ENCODE data around the gene IDS. TPM values are rescaled to one million over a fixed set of nuclear protein-coding genes. Genes with fewer than 3 reads are reported as not detected.

Gene IDS
- total and polyA plus RNA-seq, 2 of the 8 experiments (the other 6 are each of a cell fraction or from before 2014, with no cell fraction given), result 19.9 to 20.7 TPM

- TF ChIP-seq SIRT6 (IDR thresholded peaks at IDR 0.05; ENCODE audit: low read length) (no peak), KDM1A (IDR thresholded peaks at IDR 0.05; ENCODE audit: borderline replicate concordance, low read length) (no peak), SIN3A (conservative IDR thresholded peaks at IDR 0.05 in 1 of 2, IDR thresholded peaks at IDR 0.05 in 1 of 2; ENCODE audit: low read depth in 1 of 2, low read length in 2 of 2) (no peak), CREB1 (IDR thresholded peaks at IDR 0.05) (no peak), RBBP5 (IDR thresholded peaks at IDR 0.05; ENCODE audit: borderline replicate concordance, low read depth, low read length) (no peak), SRF (IDR thresholded peaks at IDR 0.05; ENCODE audit: low read depth, low read length) (no peak), CBX8 (IDR thresholded peaks at IDR 0.05; ENCODE audit: borderline replicate concordance, low read depth, low read length) (no peak)
Observed at GRCh38 chrX:149499766-149500165, 5.3 kb downstream of the IDS start (continued).

Data from H1 (cell line).